Measurements from ENCODE around the gene MACROD2. TPM values are rescaled to one million over a fixed set of nuclear protein-coding genes. Genes with fewer than 3 reads are reported as not detected.

MACROD2 gene
- total and polyA plus RNA-seq, 4 donors: 0.66 to 10.5 (median 3.3) TPM

DNA sequence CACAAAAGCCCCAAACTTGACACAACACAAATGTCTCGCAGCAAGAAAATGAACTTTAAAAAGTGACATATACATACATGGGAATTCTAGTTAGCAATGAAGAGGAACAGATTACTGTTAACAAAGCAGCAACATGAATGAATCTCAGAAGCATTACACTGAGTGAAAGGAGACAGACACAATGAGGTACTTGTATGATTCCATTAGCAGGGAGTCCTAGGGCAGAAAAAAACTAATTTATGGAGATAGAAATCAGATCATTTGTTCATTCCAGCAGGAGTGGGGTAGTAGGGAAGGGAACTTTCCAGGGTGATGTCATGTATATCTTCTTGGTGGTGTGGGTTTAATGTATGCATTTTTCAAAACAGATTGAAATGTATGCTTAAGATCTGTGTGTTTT is 2053.6 kb downstream of the MACROD2 start:
- H3K9me3 ChIP-seq (ENCODE audit: control insufficient read depth in 4 of 4, low read length in 3 of 4): no peaks in the 10 kb centered on the region
- H3K27ac ChIP-seq (ENCODE audit: low read depth in 1 of 2, low read length in 2 of 2): no peak overlapping the region
- no peaks in the 10 kb centered on the region for H3K4me1 ChIP-seq (ENCODE audit: control insufficient read depth in 4 of 4, insufficient read depth in 4 of 4, low read length in 3 of 4)
- no peak overlapping the region for H3K9ac ChIP-seq (ENCODE audit: low read depth in 1 of 2, low read length in 2 of 2)
- no peak for TF ChIP-seq NR2F2 (IDR thresholded peaks at IDR 0.05)
- no peak for TF ChIP-seq FOXA1 (IDR thresholded peaks at IDR 0.05)
- TF ChIP-seq TAF1 (conservative IDR thresholded peaks at IDR 0.05): no peak
- TF ChIP-seq HNF4A (conservative IDR thresholded peaks at IDR 0.05): no peak
- no peak for TF ChIP-seq SP1 (IDR thresholded peaks at IDR 0.05)
- TF ChIP-seq EGR1 (IDR thresholded peaks at IDR 0.05; ENCODE audit: low read depth in 2 of 2): no peak
- TF ChIP-seq, protein P1, sequence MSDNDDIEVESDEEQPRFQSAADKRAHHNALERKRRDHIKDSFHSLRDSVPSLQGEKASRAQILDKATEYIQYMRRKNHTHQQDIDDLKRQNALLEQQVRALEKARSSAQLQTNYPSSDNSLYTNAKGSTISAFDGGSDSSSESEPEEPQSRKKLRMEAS (IDR thresholded peaks at IDR 0.05): no peak
- TF ChIP-seq REST (IDR thresholded peaks at IDR 0.05): no peak
- WGBS: 92% methylated on average over 1 of the region's 1 CpG
- H3K36me3 ChIP-seq (ENCODE audit: control insufficient read depth in 4 of 4, insufficient read depth in 3 of 4, low read depth in 1 of 4, low read length in 3 of 4): no peaks in the 10 kb centered on the region
- no peak for DNase-seq (ENCODE audit: low spot score)
- H3K4me3 ChIP-seq (ENCODE audit: low read depth in 1 of 3, low read length in 3 of 3): no peak overlapping the region
- H3K27me3 ChIP-seq (ENCODE audit: control insufficient read depth in 4 of 4, insufficient read depth in 4 of 4, low read length in 3 of 4): no peaks in the 10 kb centered on the region

DNA sequence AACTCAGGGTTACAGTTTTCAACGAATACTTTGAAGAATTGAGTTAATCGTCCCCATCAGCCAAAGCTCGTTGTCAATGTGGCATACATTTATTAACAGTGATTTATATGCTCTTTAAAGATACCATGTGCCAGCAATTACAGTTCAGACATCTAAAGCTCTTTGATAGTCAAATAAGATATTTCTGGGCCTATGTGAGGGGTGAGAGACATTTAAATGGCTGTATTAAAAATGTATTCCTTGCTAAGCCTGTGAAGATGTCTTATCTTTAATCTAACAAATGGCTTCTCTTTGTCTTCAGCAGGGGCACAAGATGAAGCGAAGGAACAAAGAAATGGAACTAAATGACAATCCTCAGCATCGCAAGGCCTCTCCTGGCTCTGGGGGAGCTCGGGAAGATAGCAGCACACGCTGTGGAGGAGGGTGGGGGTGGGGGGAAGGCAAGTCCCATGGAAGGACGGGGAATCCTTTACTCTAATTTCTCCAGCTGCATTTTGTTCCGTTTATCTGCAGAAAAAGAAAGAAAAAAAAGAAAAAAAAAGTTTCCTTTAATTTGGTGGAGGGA is 2054.3 kb downstream of the MACROD2 start:
- no peaks in the 10 kb centered on the region for H3K27me3 ChIP-seq (ENCODE audit: control insufficient read depth in 4 of 4, insufficient read depth in 4 of 4, low read length in 3 of 4)
- H3K9me3 ChIP-seq (ENCODE audit: control insufficient read depth in 4 of 4, low read length in 3 of 4): no peaks in the 10 kb centered on the region
- no peaks in the 10 kb centered on the region for H3K4me1 ChIP-seq (ENCODE audit: control insufficient read depth in 4 of 4, insufficient read depth in 4 of 4, low read length in 3 of 4)
- H3K4me3 ChIP-seq (ENCODE audit: low read depth in 1 of 3, low read length in 3 of 3): no peak overlapping the region
- H3K27ac ChIP-seq (ENCODE audit: low read depth in 1 of 2, low read length in 2 of 2): no peak overlapping the region
- H3K9ac ChIP-seq (ENCODE audit: low read depth in 1 of 2, low read length in 2 of 2): no peak overlapping the region
- WGBS: 73% methylated on average over 9 of the region's 9 CpGs
- no peaks in the 10 kb centered on the region for H3K36me3 ChIP-seq (ENCODE audit: control insufficient read depth in 4 of 4, insufficient read depth in 3 of 4, low read depth in 1 of 4, low read length in 3 of 4)
- TF ChIP-seq YY1 (IDR thresholded peaks at IDR 0.05) (no peak), GABPA (IDR thresholded peaks at IDR 0.05 in 1 of 2, conservative IDR thresholded peaks at IDR 0.05 in 1 of 2) (no peak), RXRA (IDR thresholded peaks at IDR 0.05) (no peak), RAD21 (IDR thresholded peaks at IDR 0.05) (no peak)
- no peak for DNase-seq (ENCODE audit: low spot score)

- no peak for DNase-seq (ENCODE audit: low spot score)
- Histone ChIP-seq H3K9me3 (ENCODE audit: control insufficient read depth in 4 of 4, low read length in 3 of 4) (no peaks in the 10 kb centered on the region), H3K9ac (ENCODE audit: low read depth in 1 of 2, low read length in 2 of 2) (no peak overlapping the region), H3K4me1 (ENCODE audit: control insufficient read depth in 4 of 4, insufficient read depth in 4 of 4, low read length in 3 of 4) (no peaks in the 10 kb centered on the region), H3K27ac (ENCODE audit: low read depth in 1 of 2, low read length in 2 of 2) (no peak overlapping the region), H3K27me3 (ENCODE audit: control insufficient read depth in 4 of 4, insufficient read depth in 4 of 4, low read length in 3 of 4) (no peaks in the 10 kb centered on the region), H3K36me3 (ENCODE audit: control insufficient read depth in 4 of 4, insufficient read depth in 3 of 4, low read depth in 1 of 4, low read length in 3 of 4) (no peaks in the 10 kb centered on the region), H3K4me3 (ENCODE audit: low read depth in 1 of 3, low read length in 3 of 3) (no peak overlapping the region)
- whole genome bisulfite sequencing: 85% methylated on average over 1 of the region's 1 CpG
- TF ChIP-seq RXRA (IDR thresholded peaks at IDR 0.05): no peak
- TF ChIP-seq FOXA2 (IDR thresholded peaks at IDR 0.05): no peak
- no peak for TF ChIP-seq SP1 (IDR thresholded peaks at IDR 0.05)
- TF ChIP-seq, protein P2, sequence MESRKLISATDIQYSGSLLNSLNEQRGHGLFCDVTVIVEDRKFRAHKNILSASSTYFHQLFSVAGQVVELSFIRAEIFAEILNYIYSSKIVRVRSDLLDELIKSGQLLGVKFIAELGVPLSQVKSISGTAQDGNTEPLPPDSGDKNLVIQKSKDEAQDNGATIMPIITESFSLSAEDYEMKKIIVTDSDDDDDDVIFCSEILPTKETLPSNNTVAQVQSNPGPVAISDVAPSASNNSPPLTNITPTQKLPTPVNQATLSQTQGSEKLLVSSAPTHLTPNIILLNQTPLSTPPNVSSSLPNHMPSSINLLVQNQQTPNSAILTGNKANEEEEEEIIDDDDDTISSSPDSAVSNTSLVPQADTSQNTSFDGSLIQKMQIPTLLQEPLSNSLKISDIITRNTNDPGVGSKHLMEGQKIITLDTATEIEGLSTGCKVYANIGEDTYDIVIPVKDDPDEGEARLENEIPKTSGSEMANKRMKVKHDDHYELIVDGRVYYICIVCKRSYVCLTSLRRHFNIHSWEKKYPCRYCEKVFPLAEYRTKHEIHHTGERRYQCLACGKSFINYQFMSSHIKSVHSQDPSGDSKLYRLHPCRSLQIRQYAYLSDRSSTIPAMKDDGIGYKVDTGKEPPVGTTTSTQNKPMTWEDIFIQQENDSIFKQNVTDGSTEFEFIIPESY (IDR thresholded peaks at IDR 0.05): no peak
- TF ChIP-seq, protein P1 (IDR thresholded peaks at IDR 0.05): no peak
- no peak for TF ChIP-seq JUND (IDR thresholded peaks at IDR 0.05)
- no peak for TF ChIP-seq TAF1 (conservative IDR thresholded peaks at IDR 0.05)
- TF ChIP-seq NR2F2 (IDR thresholded peaks at IDR 0.05): no peak
- TF ChIP-seq EGR1 (IDR thresholded peaks at IDR 0.05; ENCODE audit: low read depth in 2 of 2): no peak
- no peak for TF ChIP-seq REST (IDR thresholded peaks at IDR 0.05)
- TF ChIP-seq CTCF (IDR thresholded peaks at IDR 0.05; ENCODE audit: low read depth, low read length, missing input control): no peak
- no peak for TF ChIP-seq FOXA1 (IDR thresholded peaks at IDR 0.05)
- no peak for TF ChIP-seq HNF4A (conservative IDR thresholded peaks at IDR 0.05)
Observed at GRCh38 chr20:16050366-16050765, 2055.1 kb downstream of the MACROD2 start.

All from liver (tissue), 9 donors.